Endothelial cell of umbilical vein (primary cell): ENCODE results near the gene TMEM164.

Experiments
- EZH2 ChIP-seq: IDR thresholded peaks from 2 replicates; pipeline ENCODE4 v1.6.1; 2012; ENCODE audit warnings: borderline replicate concordance, low read depth, mild to moderate bottlenecking, moderate library complexity, low read length, inconsistent platforms; ENCODE audit not compliant: severe bottlenecking
- MYC ChIP-seq: IDR thresholded peaks from one replicate; pipeline ENCODE4 v1.6.1; 2011; ENCODE audit warnings: mild to moderate bottlenecking, low read depth, low read length
- POLR2A ChIP-seq: IDR thresholded peaks from 2 replicates; pipeline ENCODE4 v1.6.1; 2012; ENCODE audit warnings: low read depth, mild to moderate bottlenecking, control low read depth, low read length
- TF ChIP-seq, protein P1 (sequence below), 2 donors: IDR thresholded peaks; 1 replicate in 1 of 2; 2 replicates in 1 of 2; pipeline ENCODE4 v1.5.1; 2011; ENCODE audit warnings: low read length in 2 of 2, mild to moderate bottlenecking in 2 of 2, moderate library complexity in 2 of 2, control low read depth in 1 of 2, inconsistent platforms in 1 of 2, low read depth in 1 of 2; ENCODE audit not compliant: insufficient read depth in 1 of 2; ENCODE audit errors: extremely low read depth in 1 of 2

DNA sequence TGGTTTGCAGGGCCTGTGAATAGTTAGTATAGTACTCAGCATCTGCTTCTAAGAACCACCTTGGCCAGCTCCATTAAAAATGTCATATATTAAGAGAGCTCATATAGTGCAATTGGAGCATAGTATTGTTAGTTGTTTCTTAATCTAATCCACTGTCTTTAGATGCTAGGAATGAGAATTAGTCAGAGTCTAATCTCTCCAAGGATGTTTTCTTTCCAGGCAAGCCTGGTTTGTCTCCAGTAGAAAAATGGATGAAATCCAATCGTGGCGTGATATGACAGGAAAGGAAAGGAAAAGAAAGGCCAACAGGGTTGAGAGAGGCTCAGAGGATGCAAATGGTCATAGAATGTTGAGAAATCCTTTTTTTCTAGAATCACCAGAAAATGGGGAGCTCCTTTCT lies 15.0 kb upstream of the TMEM164 start:
- TF ChIP-seq POLR2A (no peak), EZH2 (no peak), MYC (no peak)
- TF ChIP-seq, protein P1, sequence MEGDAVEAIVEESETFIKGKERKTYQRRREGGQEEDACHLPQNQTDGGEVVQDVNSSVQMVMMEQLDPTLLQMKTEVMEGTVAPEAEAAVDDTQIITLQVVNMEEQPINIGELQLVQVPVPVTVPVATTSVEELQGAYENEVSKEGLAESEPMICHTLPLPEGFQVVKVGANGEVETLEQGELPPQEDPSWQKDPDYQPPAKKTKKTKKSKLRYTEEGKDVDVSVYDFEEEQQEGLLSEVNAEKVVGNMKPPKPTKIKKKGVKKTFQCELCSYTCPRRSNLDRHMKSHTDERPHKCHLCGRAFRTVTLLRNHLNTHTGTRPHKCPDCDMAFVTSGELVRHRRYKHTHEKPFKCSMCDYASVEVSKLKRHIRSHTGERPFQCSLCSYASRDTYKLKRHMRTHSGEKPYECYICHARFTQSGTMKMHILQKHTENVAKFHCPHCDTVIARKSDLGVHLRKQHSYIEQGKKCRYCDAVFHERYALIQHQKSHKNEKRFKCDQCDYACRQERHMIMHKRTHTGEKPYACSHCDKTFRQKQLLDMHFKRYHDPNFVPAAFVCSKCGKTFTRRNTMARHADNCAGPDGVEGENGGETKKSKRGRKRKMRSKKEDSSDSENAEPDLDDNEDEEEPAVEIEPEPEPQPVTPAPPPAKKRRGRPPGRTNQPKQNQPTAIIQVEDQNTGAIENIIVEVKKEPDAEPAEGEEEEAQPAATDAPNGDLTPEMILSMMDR (IDR thresholded peaks at IDR 0.05; ENCODE audit: extremely low read depth in 1 of 2, insufficient read depth in 1 of 2, low read depth in 1 of 2, low read length in 2 of 2): no peak
